Stimulated activated CD4-positive, alpha-beta T cell treated with anti-CD3 and anti-CD28 coated beads, Interleukin-2, amount 100 ng/mL, for 48 hours (primary cell): Measurements from ENCODE around the gene SMCHD1.
A peak's percentile ranks its signal among the peaks of the same experiment; 100 is the strongest.

Source experiments
- DNase-seq, 2 donors: peaks; one replicate each; pipeline ENCODE4 v3.0.0-alpha.2; 2020

Gene SMCHD1

DNA sequence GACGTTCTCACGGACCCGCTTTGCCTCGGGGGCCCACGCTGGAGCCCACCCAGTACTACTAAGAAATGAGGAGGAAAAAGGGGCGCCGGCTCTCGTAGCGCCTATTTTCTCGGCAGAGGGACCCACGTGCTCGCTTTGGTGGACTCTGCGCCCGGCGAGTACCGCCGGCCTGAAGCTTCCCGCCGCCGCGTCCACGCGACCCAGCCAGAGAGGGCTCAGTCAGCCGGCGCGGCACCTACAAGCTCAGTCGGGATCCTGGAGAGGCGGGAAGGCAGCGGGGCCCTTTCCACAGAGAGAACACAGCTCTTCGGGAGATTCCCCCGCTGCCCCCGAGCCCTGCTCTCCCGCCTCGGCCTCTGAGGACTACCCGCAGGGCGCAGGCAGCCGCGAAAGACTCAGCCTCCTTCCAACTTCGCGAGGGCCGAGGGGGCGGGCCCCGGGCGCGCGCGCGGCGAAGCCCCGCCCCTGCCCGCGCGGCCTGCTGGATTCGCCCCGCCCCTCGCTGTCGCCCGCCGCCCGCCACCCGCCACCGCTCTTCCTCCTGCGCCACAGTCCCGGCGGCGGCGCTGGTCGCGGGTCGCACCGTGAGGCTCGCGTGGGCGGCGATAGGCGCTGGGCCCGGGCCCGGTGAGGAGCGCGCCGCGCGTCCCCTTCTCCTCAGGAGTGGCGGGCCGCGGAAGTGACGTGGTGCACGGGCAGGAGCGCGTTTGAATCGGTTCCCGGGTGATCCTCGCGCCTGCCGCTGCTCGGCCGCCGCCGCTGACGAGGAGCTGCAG is at the start of gene SMCHD1:
Gene SMCHD1 (plus strand): TSS at position 549 of the 776 bp plus-strand sequence. CDS start 350 bp downstream, outside the sequence.
- peak; percentile 87 to 93 for DNase-seq

DNA sequence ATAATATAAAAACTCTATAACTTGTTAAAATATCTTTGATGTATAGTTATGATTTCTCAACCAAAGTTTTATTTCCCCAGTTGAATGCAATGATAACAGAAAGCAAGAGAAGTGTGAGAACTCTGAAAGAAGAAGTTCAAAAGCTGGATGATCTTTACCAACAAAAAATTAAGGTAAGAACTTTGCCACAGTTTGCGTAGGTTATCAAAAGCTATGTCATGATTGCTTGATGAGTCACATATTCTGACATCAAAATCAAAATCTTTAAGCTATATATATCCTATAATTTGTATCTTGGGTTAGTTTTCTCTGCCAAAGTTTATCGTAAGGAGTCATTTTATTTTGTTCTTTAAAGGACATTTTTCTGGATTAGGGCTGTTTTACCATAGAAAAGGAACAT is 49.2 kb upstream of the SMCHD1 start:
- DNase-seq: no peak

DNA sequence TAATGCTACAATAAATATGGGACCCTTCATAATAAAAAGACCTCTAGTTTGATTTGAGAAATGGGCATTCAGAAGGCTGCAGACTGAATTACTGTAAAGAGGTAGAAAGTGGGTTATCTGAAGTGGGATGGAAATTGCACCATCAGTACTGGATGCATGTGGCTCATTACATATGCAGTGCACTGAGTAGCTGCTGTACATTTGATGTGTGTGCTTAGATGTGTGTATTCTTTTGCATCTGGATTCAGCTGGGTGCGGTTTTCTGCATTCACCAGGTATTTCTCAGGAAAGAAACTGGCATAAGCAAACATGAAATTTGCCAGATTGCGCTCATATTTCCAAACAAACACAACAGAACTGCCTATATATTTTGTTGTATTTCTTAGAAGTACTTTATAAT is 45.9 kb upstream of the SMCHD1 start:
- DNase-seq: no peak

DNA sequence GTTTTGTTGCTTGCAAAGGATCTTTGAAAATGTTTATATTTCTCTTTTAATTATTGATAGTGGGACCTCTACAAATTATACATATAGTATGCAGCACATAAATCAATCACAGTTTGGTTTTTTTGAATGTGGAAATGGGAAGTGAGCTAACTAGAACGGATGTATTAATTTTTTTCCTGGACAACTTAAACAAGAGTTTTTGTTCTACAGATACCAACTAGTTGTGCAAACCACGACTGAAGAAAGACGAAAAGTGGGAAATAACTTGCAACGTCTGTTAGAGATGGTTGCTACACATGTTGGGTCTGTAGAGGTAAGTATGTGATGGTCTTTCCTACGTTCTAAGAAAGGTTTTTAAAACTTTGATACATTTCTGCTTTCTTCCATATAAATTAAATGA is 45.0 kb upstream of the SMCHD1 start:
- no peak for DNase-seq

DNA sequence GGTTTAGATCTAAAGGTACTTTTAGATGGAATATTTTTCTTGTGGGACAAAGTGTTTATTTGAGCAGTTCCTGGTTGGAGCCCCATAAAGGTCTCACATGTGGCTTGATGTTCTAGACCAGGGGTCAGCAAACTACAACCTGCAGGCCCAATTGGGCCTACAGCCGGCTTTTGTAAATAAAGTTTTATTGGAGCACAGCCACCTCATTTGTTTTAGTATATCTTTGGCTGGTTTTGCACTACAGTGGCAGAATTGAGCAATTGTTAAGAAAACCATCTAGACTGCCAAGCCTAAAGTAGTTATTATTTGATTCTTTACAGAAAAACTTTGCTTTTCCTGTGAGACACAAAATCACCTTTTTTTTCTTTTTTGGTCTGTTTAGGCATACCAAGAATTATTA is 42.5 kb upstream of the SMCHD1 start:
- no peak for DNase-seq

DNA sequence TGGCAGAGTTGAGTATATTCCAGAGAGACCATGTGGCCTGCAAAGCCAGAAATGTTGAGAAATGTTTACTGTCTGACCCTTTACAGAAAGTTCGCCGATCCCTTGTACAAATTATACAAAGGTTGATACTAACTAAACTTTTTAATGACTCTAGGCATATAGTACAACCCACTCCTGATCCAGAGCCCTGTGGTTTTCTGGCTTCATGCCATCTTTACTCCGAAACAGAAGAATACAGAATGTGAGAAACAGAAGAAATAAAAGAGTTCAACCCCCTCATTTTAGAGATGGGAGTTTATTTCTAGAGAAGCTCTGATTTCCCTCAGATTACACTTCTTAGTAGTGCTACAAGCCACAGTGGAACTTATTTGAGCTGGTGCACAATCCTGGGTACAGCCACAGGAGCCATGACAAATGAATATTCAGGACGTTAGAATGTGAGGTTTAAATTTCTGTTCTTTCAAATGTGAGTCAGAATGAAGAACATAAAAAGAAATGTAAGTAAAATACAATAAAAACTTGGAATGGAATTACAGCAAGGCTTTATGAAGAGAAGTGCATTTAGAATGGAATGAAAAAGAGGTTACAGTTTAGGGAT is 38.0 kb upstream of the SMCHD1 start:
- no peak for DNase-seq

DNA sequence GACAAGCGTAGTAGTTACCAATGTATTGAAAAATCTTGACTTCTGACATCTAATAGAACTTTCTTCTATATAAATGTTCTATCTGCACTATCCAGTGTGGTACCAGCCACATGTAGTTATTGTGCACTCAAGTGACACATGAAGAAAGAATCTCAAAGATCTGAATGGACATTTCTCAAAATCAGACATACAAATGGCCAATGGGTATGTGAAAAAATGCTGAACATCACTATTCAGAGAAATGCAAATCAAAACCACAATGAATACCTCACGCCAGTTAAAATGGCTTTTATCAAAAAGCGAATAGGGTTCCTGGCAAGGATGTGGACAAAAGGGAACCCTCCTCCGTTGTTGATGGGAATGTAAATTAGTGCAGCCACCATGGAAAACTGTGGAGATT is 37.5 kb upstream of the SMCHD1 start:
- DNase-seq: no peak

DNA sequence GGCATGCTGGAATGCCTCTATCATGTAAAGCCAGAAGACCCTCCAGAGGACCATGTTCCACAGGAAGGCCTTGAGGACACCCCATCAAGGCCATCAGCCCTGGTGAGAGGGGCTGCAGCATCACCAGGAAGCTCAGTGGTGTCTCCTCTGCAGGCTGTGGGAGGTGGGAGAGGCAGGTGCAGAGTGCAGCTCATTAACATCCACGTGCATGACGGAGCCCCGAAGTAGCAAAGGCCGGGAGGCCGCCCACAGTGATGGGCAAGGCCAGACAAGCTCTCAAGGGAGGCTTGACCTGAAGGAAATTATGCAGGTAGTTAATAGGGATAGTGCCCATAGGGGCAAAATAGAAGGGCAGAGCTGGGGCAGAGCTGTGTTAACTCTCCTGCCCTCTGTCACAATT is 30.3 kb upstream of the SMCHD1 start:
- DNase-seq: no peak

DNA sequence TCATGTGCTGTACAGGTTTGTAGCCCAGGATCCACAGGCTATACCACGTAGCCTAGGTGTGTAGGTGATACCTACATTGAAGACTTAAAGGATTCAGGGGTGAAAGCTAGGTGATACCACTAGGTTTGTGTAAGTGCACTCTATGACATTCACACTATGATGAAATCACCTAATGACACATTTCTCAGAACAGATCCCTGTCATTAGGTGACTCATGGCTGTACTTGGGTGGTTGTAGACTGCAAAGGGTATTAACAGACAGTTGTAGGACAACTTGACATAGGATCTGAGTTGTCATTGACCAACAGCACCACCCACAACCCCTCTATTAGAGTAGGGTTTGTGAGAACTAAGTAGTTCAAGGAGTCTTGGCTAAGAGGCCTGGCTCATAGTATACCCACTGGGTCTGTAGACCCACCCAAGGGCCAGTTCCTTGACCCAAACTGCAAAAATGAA is 27.7 kb upstream of the SMCHD1 start:
- DNase-seq: no peak

DNA sequence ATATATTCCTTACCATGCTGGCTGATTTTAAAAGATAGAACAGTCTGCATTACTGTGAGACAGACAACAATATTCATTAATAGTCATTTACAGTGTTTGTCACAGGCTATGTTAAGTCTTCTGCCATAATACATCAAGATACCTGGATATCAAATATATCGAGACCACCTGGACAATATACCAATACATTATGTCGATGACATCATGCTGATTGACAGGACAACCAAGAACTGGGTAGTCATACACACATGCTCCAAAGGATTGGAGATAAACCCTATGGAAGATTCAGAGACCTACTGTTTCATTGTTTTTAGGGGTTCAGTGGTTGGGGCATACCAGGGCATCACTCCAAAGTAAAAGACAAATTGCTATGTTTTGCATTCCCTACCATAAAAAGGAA is 26.5 kb upstream of the SMCHD1 start:
- DNase-seq: no peak

DNA sequence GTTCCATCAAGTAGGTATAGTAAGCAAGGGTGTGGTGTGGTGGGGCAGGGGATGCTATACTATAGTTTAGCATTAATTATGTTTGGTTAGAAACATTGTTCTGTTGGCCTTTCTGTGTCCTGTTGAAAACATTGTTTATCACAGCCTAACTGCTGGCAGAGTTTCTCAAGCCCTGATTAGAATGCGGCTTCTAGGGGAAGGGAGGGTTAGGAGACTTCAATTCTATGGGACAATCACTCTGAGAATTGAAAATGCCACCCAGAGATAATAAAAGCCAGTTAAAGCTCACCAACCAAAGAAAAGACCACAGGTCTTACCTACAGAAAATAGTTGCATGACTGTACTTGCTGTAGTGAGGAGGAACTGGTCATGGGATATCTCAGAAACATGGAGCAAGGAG is 19.9 kb upstream of the SMCHD1 start:
- DNase-seq: no peak

DNA sequence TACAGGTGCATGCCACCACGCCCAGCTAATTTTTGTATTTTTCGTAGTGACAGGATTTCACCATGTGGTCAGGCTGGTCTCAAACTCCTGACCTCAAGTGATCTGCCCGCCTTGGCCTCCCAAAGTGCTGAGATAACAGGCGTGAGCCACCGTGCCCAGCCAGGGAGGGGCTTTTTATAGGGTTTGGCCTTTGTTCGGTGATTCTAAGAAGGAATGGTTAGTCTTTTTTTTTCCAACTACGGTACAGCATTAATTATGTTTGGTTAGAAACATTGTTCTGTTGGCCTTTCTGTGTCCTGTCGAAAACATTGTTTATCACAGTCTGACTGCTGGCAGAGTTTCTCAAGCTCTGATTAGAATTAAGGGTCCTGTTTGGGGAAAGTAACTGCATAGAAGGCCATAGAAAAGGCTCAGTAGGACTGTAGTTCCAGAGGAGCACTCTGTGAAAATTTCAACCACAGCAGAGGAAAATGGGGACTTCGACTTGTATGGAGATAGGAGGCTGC is 19.3 kb upstream of the SMCHD1 start:
- no peak for DNase-seq

DNA sequence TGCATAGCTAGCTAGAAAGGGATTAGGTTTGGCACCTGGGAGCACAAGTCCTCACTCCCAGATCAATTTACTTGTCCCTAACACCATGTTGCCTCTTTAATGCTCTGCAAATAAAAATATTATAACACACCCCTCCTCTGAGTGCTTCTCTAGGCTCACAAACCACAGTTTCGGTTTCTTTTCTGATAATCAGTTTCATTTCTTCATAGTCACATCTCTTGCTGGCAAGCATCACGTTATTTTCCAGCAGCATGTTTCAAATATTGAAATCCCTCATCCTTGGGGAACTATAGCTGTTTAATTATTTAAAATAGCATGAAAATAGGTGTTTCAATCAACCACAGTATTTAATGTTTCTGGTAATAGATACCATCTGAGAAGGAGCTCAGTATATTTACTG is 13.9 kb upstream of the SMCHD1 start:
- no peak for DNase-seq

DNA sequence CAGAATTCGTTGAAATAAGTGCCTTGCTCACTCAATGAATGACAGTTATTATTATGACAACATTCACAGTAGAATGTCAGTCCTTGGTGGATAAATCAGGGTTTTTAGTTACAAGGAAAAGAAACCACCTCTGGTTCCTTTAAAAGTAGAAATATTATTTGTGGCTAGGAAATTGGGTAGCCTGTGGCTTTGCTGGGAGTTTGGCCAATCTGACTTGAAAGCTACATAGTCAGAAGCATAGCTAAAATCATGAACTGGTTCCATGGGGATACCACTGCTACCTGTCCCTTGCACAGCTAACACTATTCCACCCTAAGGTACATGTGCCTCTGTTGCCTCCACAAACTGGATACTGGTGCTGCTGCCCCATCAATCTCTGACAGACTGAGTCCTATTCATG is 12.8 kb upstream of the SMCHD1 start:
- DNase-seq: no peak

DNA sequence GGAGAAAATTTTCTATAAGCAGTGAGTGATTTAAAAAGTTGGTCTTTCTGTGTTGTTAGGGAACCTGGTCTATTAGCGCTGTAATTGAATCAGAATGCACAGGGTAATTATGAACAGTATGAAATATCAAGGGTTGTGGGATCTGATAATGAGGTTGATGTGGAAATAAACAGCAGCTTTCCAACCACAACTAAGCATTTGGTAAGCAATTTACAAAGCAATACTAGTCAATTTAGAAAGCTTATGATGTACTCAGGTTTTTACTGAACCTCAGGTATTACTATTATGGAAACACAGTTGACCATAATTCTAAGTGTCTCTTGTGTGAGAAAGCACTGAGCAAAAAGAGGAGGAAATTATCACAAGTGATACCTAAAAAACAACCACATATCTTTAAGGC is 11.0 kb upstream of the SMCHD1 start:
- DNase-seq: no peak

DNA sequence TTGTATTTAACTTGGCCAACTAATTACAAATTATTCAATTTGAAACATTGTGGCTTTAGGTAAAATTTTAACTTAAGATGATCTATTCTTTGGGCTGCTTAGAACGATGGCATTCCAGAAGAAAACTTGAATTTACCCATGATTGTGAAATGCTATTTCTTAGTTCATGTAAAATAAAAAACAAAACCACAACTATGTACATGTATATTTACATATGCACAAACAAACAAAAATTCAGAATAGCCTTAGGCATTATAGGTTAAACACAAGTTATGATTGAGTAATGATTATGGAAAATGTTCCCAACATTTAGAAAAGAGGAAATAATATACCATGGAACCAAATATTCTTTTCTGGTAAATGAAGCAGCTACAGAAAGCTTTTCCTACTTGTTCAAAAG is 3.5 kb upstream of the SMCHD1 start:
- no peak for DNase-seq

DNA sequence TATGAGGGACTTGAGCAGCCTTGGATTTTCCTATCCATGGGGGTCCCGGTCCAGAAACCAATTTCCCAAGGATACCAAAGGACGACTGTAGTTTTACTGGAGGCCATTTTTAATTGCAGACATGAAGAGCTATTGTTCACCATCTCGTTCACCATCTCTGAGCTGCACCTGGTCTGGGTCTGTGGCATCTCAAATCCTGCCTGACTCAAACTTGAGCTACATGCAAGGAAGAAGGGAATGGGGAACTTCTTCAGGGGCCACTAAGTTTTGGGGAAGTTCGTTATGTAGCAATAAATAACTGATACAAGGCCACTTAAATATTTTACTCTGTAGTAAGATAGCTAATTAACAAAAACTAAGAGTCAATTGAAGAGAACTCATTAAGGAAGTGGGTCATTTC is 2.1 kb upstream of the SMCHD1 start:
- DNase-seq: no peak

DNA sequence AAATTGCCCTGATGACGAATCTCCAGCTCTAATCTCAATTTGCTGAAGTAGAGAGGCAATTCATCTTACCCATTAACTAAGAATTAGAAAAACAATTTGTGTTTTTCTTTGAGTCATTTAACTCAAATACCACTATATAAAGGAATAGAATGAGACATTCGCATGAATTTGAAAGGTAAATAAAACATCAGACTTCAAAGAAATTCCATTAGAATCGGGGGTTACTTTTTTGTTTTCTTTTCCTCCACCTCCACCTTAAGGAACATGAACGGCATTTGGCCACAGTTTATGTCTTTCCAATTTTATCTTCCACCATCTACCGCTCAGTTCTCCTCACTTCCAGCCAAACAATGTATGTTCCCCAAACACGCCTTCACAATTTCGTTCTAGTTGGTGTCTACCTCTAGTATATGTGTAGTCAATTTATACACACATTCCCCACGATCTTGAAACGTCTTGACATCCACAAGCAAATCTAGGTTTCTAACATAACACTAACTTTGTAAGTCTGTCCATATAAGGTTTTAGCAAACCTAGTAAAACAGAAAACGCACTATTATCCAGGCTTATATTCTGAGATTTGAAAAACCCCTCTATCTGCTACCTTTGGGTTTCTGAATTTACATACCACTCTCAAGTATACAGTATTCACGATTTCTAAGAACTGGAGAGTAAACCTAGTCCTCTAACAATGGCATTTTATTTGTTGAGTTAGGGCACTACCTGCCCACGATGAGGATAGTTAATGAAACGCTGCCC is 1.2 kb upstream of the SMCHD1 start:
- DNase-seq: no peak

DNA sequence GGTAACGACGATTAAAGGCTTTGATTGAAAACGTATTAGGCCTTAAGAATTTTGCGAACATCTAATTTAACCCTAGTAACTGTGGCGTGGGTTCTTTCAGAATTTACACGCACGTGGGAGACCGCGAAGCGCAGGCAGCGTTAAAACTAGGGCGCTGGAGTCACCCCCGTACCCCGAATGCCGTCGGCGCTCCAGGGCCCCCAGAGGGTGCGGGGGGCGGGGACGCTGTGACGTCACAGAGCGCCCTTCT is 673 bp upstream of the SMCHD1 start:
- DNase-seq: peak in 1 of 2 donors; percentile 60

DNA sequence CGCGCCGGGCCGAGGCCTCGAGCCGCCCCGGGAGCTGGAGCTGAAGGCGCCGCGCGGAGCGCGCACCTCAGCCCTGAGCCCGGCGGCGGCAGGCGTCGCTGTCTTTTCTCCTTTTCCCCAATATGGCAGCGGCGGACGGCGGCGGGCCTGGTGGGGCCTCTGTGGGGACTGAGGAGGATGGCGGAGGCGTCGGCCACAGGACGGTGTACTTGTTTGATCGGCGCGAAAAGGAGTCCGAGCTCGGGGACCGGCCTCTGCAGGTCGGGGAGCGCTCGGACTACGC is 369 bp downstream of the SMCHD1 start:
- peak in 1 of 2 donors; percentile 48 for DNase-seq

DNA sequence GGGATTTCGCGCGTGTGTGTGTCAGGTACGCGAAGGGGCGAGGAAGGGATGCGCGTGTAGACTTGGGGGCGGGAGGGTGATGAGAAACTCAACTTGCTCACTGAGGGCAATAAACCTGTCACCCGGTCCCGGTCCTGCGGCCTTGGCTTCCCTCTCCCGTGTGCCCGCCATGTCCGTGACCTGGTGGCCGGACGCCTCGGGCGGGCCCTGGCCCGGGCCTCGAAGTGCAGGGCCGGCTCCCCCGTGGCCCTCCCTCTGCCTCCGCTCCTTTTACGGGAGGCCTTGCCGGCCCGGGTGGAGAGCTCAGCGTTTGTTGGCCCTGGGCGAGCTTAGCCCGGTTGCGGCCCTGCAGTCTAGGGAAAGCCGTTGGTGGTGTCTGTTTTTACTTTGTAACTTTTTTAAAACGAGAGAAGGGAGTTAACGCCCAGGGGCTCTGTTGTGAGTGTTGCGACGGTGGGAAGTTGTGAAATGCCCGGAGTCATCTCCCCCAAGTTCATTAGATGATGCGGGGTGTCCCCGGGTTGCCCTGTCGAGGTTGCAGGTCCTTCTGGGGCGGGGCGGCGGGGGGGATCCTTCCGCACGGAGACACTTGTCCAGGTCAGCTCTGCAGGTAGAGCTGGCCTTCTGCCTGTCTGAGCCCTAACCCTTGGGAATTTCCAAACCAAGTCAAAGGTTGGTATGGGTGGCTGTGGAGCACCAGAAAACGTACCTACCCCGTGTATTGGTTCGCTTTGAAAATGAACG is 883 bp downstream of the SMCHD1 start:
- DNase-seq: peak; percentile 21 to 33

DNA sequence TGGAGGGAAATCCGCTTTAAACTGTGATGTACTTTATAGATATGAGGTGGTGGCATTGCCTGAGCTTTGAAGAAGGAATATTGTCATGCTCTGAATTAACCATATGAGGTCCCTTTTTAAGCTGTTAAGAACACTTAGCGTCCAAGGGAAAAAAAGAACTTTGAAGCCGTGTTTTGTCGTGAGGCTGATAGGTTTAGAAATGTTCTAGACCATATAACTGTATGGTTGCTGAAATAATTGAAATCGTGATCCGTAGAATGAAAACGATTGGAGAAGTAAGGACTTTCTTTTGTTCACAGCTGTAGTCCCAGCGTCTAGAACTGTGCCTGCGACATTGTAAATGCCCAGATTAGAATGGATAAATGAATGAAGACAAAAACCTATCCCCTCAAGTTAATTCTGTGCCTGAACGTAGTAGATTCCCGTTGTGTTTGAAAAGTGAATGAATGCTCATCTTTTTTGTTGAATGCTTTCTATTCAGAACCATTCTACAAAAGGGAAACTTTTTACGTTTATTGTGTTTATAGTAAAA is 1.5 kb downstream of the SMCHD1 start:
- no peak for DNase-seq

DNA sequence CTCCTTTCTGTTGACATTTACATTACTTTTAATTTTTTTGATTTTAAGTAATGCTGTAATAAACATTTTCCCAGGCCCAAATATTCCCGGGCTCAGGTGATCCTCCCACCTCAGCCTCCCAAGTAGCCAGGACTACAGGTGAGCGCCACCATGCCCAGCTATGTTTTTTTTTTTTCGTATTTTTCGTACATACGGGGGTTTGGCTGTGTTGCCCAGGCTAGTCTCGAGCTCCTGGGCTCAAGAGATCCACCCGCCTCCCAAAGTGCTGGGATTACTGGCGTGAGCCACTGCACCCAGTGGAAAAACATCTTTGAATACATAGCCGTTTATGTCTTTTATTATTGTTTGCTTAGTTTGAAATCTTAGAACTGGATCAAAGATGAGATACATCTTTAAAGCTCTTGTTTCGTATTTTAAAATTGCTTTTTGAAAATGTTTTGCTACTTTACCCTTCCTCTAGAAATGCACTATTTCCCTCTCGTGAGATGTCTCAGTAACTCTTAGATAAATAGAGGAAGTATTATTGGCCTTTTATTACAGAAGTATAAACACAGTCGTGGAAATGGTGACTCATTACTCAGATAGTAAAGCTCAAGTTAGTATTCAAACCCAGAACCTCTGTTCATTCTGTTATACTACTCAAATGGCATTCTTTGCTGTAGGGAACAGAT is 2.4 kb downstream of the SMCHD1 start:
- DNase-seq: no peak
